GM06990 (cell line): ENCODE data around the gene SLC17A8.

Experiments used
- DNase-seq: peaks from one replicate; pipeline ENCODE4 v3.0.0-alpha.2; 2011; ENCODE audit not compliant: insufficient read length; ENCODE audit errors: extremely low read depth
- H3K27me3 ChIP-seq: replicated peaks from 2 replicates; pipeline ENCODE4 v1.6.0; 2011; ENCODE audit warnings: low read length; ENCODE audit not compliant: control insufficient read depth, insufficient read depth
- H3K36me3 ChIP-seq: 2 replicates; pipeline ENCODE4 v1.5.1; 2011; ENCODE audit warnings: low read length; ENCODE audit not compliant: control insufficient read depth, insufficient read depth
- H3K4me3 ChIP-seq: replicated peaks from 2 replicates; pipeline ENCODE4 v1.5.1; 2011; ENCODE audit warnings: low read depth, mild to moderate bottlenecking, control low read depth, low read length
- CTCF ChIP-seq: IDR thresholded peaks from 2 replicates; pipeline ENCODE4 v1.5.1; 2011; ENCODE audit warnings: low read length, control low read depth, mild to moderate bottlenecking, inconsistent platforms; ENCODE audit not compliant: insufficient read depth, poor library complexity, severe bottlenecking

Gene SLC17A8

GRCh38 chr12:100383586-100384558 lies 27.0 kb downstream of the SLC17A8 start:
- TF ChIP-seq CTCF: no peak
- H3K4me3 ChIP-seq: no peak overlapping the region
- no peaks in the 10 kb centered on the region; the same call in 1 of the 2 replicates for H3K27me3 ChIP-seq
- no peaks in the 10 kb centered on the region for H3K36me3 ChIP-seq
- no peak for DNase-seq

- H3K4me3 ChIP-seq: no peak overlapping the region
- no peak for DNase-seq
- no peaks in the 10 kb centered on the region; the same call in 1 of the 2 replicates for H3K27me3 ChIP-seq
- no peak for TF ChIP-seq CTCF
- no peaks in the 10 kb centered on the region for H3K36me3 ChIP-seq
These were observed 27.7 kb downstream of the SLC17A8 start for GRCh38 chr12:100384559-100384935.

GRCh38 chr12:100388382-100388781 lies 31.5 kb downstream of the SLC17A8 start:
- no peak overlapping the region for H3K4me3 ChIP-seq
- no peaks in the 10 kb centered on the region for H3K36me3 ChIP-seq
- no peaks in the 10 kb centered on the region for H3K27me3 ChIP-seq
- no peak for DNase-seq
- no peak for TF ChIP-seq CTCF

- no peak for TF ChIP-seq CTCF
- Histone ChIP-seq H3K27me3 (no peaks in the 10 kb centered on the region), H3K36me3 (no peaks in the 10 kb centered on the region), H3K4me3 (no peak overlapping the region)
- no peak for DNase-seq
These were observed 35.0 kb downstream of the SLC17A8 start for GRCh38 chr12:100391856-100392255.

- Histone ChIP-seq H3K27me3 (no peaks in the 10 kb centered on the region), H3K4me3 (no peak overlapping the region), H3K36me3 (no peaks in the 10 kb centered on the region)
- no peak for DNase-seq
- no peak for TF ChIP-seq CTCF
These were observed 36.3 kb downstream of the SLC17A8 start for GRCh38 chr12:100393200-100393599.

GRCh38 chr12:100395811-100396210 lies 38.9 kb downstream of the SLC17A8 start:
- Histone ChIP-seq H3K4me3 (no peak overlapping the region), H3K27me3 (no peaks in the 10 kb centered on the region), H3K36me3 (no peaks in the 10 kb centered on the region)
- no peak for TF ChIP-seq CTCF
- no peak for DNase-seq
